Urinary bladder (tissue), 4 donors: Measurements from ENCODE around the gene LOXL1. TPM values are rescaled to one million over a fixed set of nuclear protein-coding genes. Genes with fewer than 3 reads are reported as not detected.

Source experiments
- DNase-seq: peaks from one replicate; pipeline ENCODE4 v3.0.0-alpha.2; 2015; ENCODE audit errors: extremely low spot score
- H3K27ac ChIP-seq: one replicate; pipeline ENCODE4 v1.5.1; 2013; ENCODE audit warnings: low read depth, mild to moderate bottlenecking, moderate library complexity
- H3K36me3 ChIP-seq: one replicate; pipeline ENCODE4 v1.6.1; 2013; ENCODE audit warnings: mild to moderate bottlenecking, moderate library complexity; ENCODE audit not compliant: insufficient read depth
- H3K4me1 ChIP-seq: one replicate; pipeline ENCODE4 v1.6.1; 2013; ENCODE audit warnings: mild to moderate bottlenecking, moderate library complexity; ENCODE audit not compliant: insufficient read depth
- H3K4me3 ChIP-seq: one replicate; pipeline ENCODE4 v1.5.1; 2013; ENCODE audit warnings: low read depth, low read length
- WGBS: extraction: QIAGEN DNeasy Blood & Tissue Kit; methylation state at CpG from one replicate; pipeline ENCODE4 v1.1.7; 2013; 5-methylcytosine and 5-hydroxymethylcytosine counted together
- polyA plus RNA-seq: library from polyadenylated mRNA; stranded (reverse); fragments of 200-250 nt; gene quantifications from one replicate; pipeline ENCODE4 v1.2.3, GENCODE V29; 2013
- total RNA-seq: library from RNA; depleted of rRNA; stranded (reverse); fragments of >200 nt; gene quantifications from one replicate; pipeline ENCODE4 v1.2.3, GENCODE V29; 2014
- donor health status: healthy with polysubstance abuse.
- donor health status: healthy.

Gene LOXL1
- total and polyA plus RNA-seq, 2 donors, result 56.2 to 57.9 TPM

DNA sequence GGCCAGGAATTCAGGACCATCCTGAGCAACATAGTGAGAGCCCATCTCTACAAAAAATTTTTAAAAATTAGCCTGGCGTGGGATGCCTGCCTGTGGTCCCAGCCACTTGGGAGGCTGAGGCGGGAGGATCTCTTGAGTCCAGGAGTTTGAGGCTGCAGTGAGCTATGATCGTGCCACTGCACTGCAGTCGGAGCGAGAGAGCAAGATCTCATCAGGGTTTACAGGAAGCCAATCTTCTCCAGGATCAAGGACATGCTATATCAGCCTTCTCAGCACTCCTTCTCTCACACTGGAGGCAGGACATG is 66.3 kb downstream of the LOXL1 start:
- H3K4me3 ChIP-seq, result no peak overlapping the region
- H3K27ac ChIP-seq, result no peak overlapping the region
- no peaks in the 10 kb centered on the region for H3K4me1 ChIP-seq
- DNase-seq, result no peak
- no peaks in the 10 kb centered on the region for H3K36me3 ChIP-seq
- 78% methylated on average over 5 of the region's 5 CpGs for WGBS

GRCh38 chr15:73993211-73993994 is 67.1 kb downstream of the LOXL1 start:
- H3K4me3 ChIP-seq, result no peak overlapping the region
- H3K4me1 ChIP-seq, result no peaks in the 10 kb centered on the region
- DNase-seq, result no peak
- 89% methylated on average over 10 of the region's 10 CpGs for WGBS
- H3K27ac ChIP-seq, result no peak overlapping the region
- H3K36me3 ChIP-seq, result no peaks in the 10 kb centered on the region

GRCh38 chr15:73994413-73994883 is 68.2 kb downstream of the LOXL1 start, which contains the start of gene PML:
Gene PML, plus strand, starts transcription at chr15:73994716. Its CDS starts 97 bp downstream, at chr15:73994813.
- DNase-seq, result peak; percentile 92
- Histone ChIP-seq H3K4me1 (no peaks in the 10 kb centered on the region), H3K4me3 (peak within 1 kb of the TSS; percentile 94), H3K27ac (peak within 1 kb of the TSS; percentile 92), H3K36me3 (no peaks in the 10 kb centered on the region)
- under 1% methylated on average over 27 of the region's 27 CpGs for WGBS

DNA sequence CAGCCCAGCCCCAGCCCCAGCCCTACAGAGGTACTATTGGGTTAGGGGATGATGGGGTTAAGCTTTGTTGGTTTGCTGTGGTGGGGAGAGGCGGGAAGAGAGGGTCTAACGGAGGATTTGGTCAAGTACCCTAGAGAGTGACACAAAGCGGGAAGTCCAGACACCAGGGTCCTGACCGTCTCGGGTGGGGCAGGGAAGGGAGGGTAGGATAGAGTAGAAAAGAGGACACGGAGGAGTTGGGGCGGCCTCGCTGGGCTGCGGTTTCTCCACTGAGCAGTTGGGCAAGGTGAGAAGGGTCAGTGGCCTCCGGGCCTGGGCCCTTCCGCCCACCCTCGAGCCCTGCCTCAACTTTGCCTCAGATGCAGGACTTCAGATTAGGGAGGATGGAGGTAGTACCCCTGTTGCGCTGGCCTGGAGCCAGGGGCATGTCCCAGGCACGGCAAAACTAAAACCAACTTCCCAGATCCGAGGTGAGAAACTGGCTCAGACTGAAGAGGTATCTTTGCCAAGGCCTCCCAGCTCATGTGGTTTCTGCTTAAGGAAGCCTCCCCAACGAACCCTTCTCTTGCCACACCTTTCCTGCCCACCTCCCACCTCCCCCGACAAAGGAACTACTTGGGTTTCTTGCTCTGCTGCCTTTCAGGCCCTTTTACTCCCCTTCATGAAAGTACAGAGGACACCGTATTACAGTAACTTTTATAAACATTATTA is 68.8 kb downstream of the LOXL1 start:
- peak overlapping the region; percentile 94 for H3K4me3 ChIP-seq
- no peaks in the 10 kb centered on the region for H3K36me3 ChIP-seq
- WGBS, result under 1% methylated on average over 18 of the region's 18 CpGs
- H3K27ac ChIP-seq, result peak overlapping the region; percentile 92
- no peaks in the 10 kb centered on the region for H3K4me1 ChIP-seq
- DNase-seq, result no peak

- no peaks in the 10 kb centered on the region for H3K36me3 ChIP-seq
- peak overlapping the region; percentile 15 for H3K4me3 ChIP-seq
- no peak for DNase-seq
- H3K4me1 ChIP-seq, result no peaks in the 10 kb centered on the region
- 45% methylated on average over 2 of the region's 2 CpGs for WGBS
- H3K27ac ChIP-seq, result no peak overlapping the region
Observed at GRCh38 chr15:73996267-73996666, 70.0 kb downstream of the LOXL1 start.

DNA sequence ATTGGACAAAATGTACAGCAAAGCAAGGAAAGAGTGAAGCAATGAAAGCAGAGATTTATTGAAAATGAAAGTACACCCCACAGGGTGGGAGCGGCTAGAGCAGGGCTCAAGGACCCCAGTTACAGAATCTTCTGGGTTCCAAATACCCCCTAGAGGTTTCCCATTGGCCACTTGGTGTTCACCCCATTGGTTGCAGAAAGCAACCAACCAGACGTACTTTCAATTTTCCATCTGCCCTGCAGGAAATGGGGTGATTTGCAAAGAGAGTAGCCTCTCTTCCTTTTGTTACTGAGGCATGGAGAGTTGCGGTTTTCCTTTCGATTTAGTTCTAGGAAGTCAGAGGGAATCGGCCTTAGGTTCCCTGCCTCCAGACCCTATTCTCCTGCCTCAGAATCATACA is 70.7 kb downstream of the LOXL1 start:
- no peaks in the 10 kb centered on the region for H3K4me1 ChIP-seq

DNA sequence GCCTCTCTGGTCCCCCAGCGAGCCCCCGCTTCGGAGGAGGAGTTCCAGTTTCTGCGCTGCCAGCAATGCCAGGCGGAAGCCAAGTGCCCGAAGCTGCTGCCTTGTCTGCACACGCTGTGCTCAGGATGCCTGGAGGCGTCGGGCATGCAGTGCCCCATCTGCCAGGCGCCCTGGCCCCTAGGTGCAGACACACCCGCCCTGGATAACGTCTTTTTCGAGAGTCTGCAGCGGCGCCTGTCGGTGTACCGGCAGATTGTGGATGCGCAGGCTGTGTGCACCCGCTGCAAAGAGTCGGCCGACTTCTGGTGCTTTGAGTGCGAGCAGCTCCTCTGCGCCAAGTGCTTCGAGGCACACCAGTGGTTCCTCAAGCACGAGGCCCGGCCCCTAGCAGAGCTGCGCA is 71.7 kb downstream of the LOXL1 start:
- 96% methylated on average over 27 of the region's 27 CpGs for WGBS
- H3K4me1 ChIP-seq, result no peaks in the 10 kb centered on the region
- no peaks in the 10 kb centered on the region for H3K36me3 ChIP-seq
- no peak for DNase-seq
- no peak overlapping the region for H3K27ac ChIP-seq
- H3K4me3 ChIP-seq, result no peak overlapping the region

More for the DNA sequence above, 70.7 kb downstream of the LOXL1 start:
- no peak for DNase-seq
- no peaks in the 10 kb centered on the region for H3K36me3 ChIP-seq
- 33% methylated on average over 5 of the region's 5 CpGs for WGBS
- peak overlapping the region; percentile 27 for H3K27ac ChIP-seq
- H3K4me3 ChIP-seq, result peak overlapping the region; percentile 15

Other genes with a start within 250 kb of the LOXL1 start
- 40.6 TPM for gene CD276, start 242.1 kb upstream of the LOXL1 start, total RNA-seq
- gene CD276, start 242.1 kb upstream of the LOXL1 start, polyA plus RNA-seq, result 55.4 TPM
- 7.3 TPM for gene INSYN1, start 173.1 kb upstream of the LOXL1 start, total RNA-seq
- gene INSYN1, start 173.1 kb upstream of the LOXL1 start, polyA plus RNA-seq, result 12.2 TPM
- gene TBC1D21, start 52.9 kb upstream of the LOXL1 start, total RNA-seq, result not detected
- gene TBC1D21, start 52.9 kb upstream of the LOXL1 start, polyA plus RNA-seq, result not detected
- 8.4 TPM for gene STOML1, start 65.8 kb downstream of the LOXL1 start, total RNA-seq
- gene STOML1, start 65.8 kb downstream of the LOXL1 start, polyA plus RNA-seq, result 25.5 TPM
- 22.3 TPM for gene PML, start 68.3 kb downstream of the LOXL1 start, total RNA-seq
- 36.5 TPM for gene PML, start 68.3 kb downstream of the LOXL1 start, polyA plus RNA-seq
- gene GOLGA6A, start 156.1 kb downstream of the LOXL1 start, total RNA-seq, result not detected
- gene GOLGA6A, start 156.1 kb downstream of the LOXL1 start, polyA plus RNA-seq, result 0.06 TPM
- 2.9 TPM for gene ISLR2, start 204.1 kb downstream of the LOXL1 start, total RNA-seq
- 2.0 TPM for gene ISLR2, start 204.1 kb downstream of the LOXL1 start, polyA plus RNA-seq
- 110 TPM for gene ISLR, start 247.2 kb downstream of the LOXL1 start, total RNA-seq
- gene ISLR, start 247.2 kb downstream of the LOXL1 start, polyA plus RNA-seq, result 82.1 TPM